Suppressor macrophage treated with lipopolysaccharide for 1 hour (primary cell): Measurements from ENCODE around the gene ZNF778.

Experiments used
- DNase-seq, 3 donors: peaks; one replicate each; pipeline ENCODE4 v3.0.0-alpha.2; 2020 to 2022

The ZNF778 gene

GRCh38 chr16:89217388-89218191 is at the start of gene ZNF778:
ZNF778 (plus strand) TSS chr16:89217703; CDS start chr16:89221128, 3,425 bp downstream.
- DNase-seq, result peak; percentile 91 to 95 (median 93)

- no peak for DNase-seq
Observed at GRCh38 chr16:89168381-89169189, 48.9 kb upstream of the ZNF778 start.

- no peak for DNase-seq
Observed at GRCh38 chr16:89169778-89170177, 47.7 kb upstream of the ZNF778 start.

GRCh38 chr16:89170346-89171215 is 46.9 kb upstream of the ZNF778 start:
- DNase-seq, result no peak

GRCh38 chr16:89171216-89172170 is 46.0 kb upstream of the ZNF778 start, which contains the start of gene CDH15:
CDH15 (plus strand) TSS chr16:89171748; CDS start chr16:89171832, 84 bp downstream.
- DNase-seq, result peak; percentile 88 to 97 (median 94)

GRCh38 chr16:89172171-89172527 is 45.4 kb upstream of the ZNF778 start:
- DNase-seq, result no peak

GRCh38 chr16:89172528-89173173 is 44.9 kb upstream of the ZNF778 start:
- DNase-seq, result no peak

GRCh38 chr16:89173174-89173921 is 44.2 kb upstream of the ZNF778 start:
- no peak for DNase-seq

- no peak for DNase-seq
Observed at GRCh38 chr16:89174055-89174827, 43.3 kb upstream of the ZNF778 start.

GRCh38 chr16:89174877-89175276 is 42.6 kb upstream of the ZNF778 start:
- no peak for DNase-seq

GRCh38 chr16:89175280-89176146 is 42.0 kb upstream of the ZNF778 start:
- DNase-seq, result no peak

- DNase-seq, result no peak
Observed at GRCh38 chr16:89176147-89176690, 41.3 kb upstream of the ZNF778 start.

- DNase-seq, result no peak
Observed at GRCh38 chr16:89176717-89177116, 40.8 kb upstream of the ZNF778 start.

- DNase-seq, result no peak
Observed at GRCh38 chr16:89177501-89177900, 40.0 kb upstream of the ZNF778 start.

- no peak for DNase-seq
Observed at GRCh38 chr16:89178453-89179147, 38.9 kb upstream of the ZNF778 start.

- DNase-seq, result no peak
Observed at GRCh38 chr16:89179148-89179484, 38.4 kb upstream of the ZNF778 start.

- DNase-seq, result no peak
Observed at GRCh38 chr16:89179656-89180315, 37.7 kb upstream of the ZNF778 start.
